Measurements from ENCODE around the gene ZNRF1. TPM values are rescaled to one million over a fixed set of nuclear protein-coding genes. Genes with fewer than 3 reads are reported as not detected.
A peak's percentile ranks its signal among the peaks of the same experiment; 100 is the strongest.
"Not testable (repeated sequence)": the region's sequence is repeated elsewhere in the genome, so short reads cannot be mapped to it uniquely, and the experiment has no call there.

ZNRF1 gene
- polyA plus RNA-seq (ENCODE audit: insufficient read depth in 1 of 5, insufficient read length in 5 of 5, low replicate concordance in 1 of 5) = 10 to 100 TPM; 40.9 to 55.2 (median 48.4) TPM
- long read RNA-seq, donor 1, full-length matches to known transcripts = 71 of 83 reads
- long read RNA-seq, donor 1, partial matches to known transcripts = 12 of 83 reads
- long read RNA-seq, donor 1, other reads (novel, unspliced or antisense) = 0 of 83 reads
- long read RNA-seq, donor 2, full-length matches to known transcripts = 22 of 22 reads
- long read RNA-seq, donor 2, partial matches to known transcripts = 0 of 22 reads
- long read RNA-seq, donor 2, other reads (novel, unspliced or antisense) = 0 of 22 reads
- long read RNA-seq, donor 3, full-length matches to known transcripts = 42 of 51 reads
- long read RNA-seq, donor 3, partial matches to known transcripts = 9 of 51 reads
- long read RNA-seq, donor 3, other reads (novel, unspliced or antisense) = 0 of 51 reads
- long read RNA-seq, donor 4, full-length matches to known transcripts = 34 of 39 reads
- long read RNA-seq, donor 4, partial matches to known transcripts = 5 of 39 reads
- long read RNA-seq, donor 4, other reads (novel, unspliced or antisense) = 0 of 39 reads
- long read RNA-seq, donor 5, full-length matches to known transcripts = 48 of 58 reads
- long read RNA-seq, donor 5, partial matches to known transcripts = 10 of 58 reads
- long read RNA-seq, donor 5, other reads (novel, unspliced or antisense) = 0 of 58 reads
- long read RNA-seq, donor 6, full-length matches to known transcripts = 51 of 51 reads
- long read RNA-seq, donor 6, partial matches to known transcripts = 0 of 51 reads
- long read RNA-seq, donor 6, other reads (novel, unspliced or antisense) = 0 of 51 reads
- long read RNA-seq, donor 7, full-length matches to known transcripts = 22 of 35 reads
- long read RNA-seq, donor 7, partial matches to known transcripts = 13 of 35 reads
- long read RNA-seq, donor 7, other reads (novel, unspliced or antisense) = 0 of 35 reads
- long read RNA-seq, donor 8, full-length matches to known transcripts = 14 of 14 reads
- long read RNA-seq, donor 8, partial matches to known transcripts = 0 of 14 reads
- long read RNA-seq, donor 8, other reads (novel, unspliced or antisense) = 0 of 14 reads

GRCh38 chr16:74998481-74999218 lies at the start of gene ZNRF1:
ZNRF1 (plus strand) TSS chr16:74999024; CDS start chr16:74999672, 648 bp downstream.
- peak; percentile 92 to 93 for DNase-seq

GRCh38 chr16:74949309-74949708 lies 49.5 kb upstream of the ZNRF1 start:
- DNase-seq = no peak

GRCh38 chr16:74950511-74950910 lies 48.3 kb upstream of the ZNRF1 start:
- no peak for DNase-seq

GRCh38 chr16:74951206-74951605 lies 47.6 kb upstream of the ZNRF1 start:
- DNase-seq = no peak

GRCh38 chr16:74951681-74952080 lies 47.1 kb upstream of the ZNRF1 start:
- no peak for DNase-seq

GRCh38 chr16:74954763-74955162 lies 44.1 kb upstream of the ZNRF1 start:
- no peak for DNase-seq

GRCh38 chr16:74973304-74973703 lies 25.5 kb upstream of the ZNRF1 start:
- no peak for DNase-seq

GRCh38 chr16:74975591-74975990 lies 23.2 kb upstream of the ZNRF1 start:
- DNase-seq = no peak

GRCh38 chr16:74982256-74982655 lies 16.6 kb upstream of the ZNRF1 start:
- no peak for DNase-seq

- no peak for DNase-seq
Observed at GRCh38 chr16:74984194-74984528, 14.7 kb upstream of the ZNRF1 start.

- DNase-seq = peak; percentile 98 to 99
Observed at GRCh38 chr16:74984529-74985296, 14.1 kb upstream of the ZNRF1 start, which contains the start of gene WDR59. WDR59 (minus strand) TSS chr16:74985123; CDS start chr16:74985017, 106 bp downstream.

GRCh38 chr16:74987027-74987681 lies 11.7 kb upstream of the ZNRF1 start:
- DNase-seq = no peak

GRCh38 chr16:74989864-74990263 lies 9.0 kb upstream of the ZNRF1 start:
- not testable (repeated sequence) for DNase-seq

GRCh38 chr16:74990832-74991231 lies 8.0 kb upstream of the ZNRF1 start:
- DNase-seq = no peak

- DNase-seq = no peak
Observed at GRCh38 chr16:74991268-74991592, 7.6 kb upstream of the ZNRF1 start.

- DNase-seq = peak; percentile 31 to 58
Observed at GRCh38 chr16:74991593-74992403, 7.0 kb upstream of the ZNRF1 start.

GRCh38 chr16:74995986-74996385 lies 2.8 kb upstream of the ZNRF1 start:
- no peak for DNase-seq

GRCh38 chr16:74997042-74997491 lies 1.8 kb upstream of the ZNRF1 start:
- no peak for DNase-seq

- DNase-seq = peak in 1 of 2 donors; percentile 42
Observed at GRCh38 chr16:74999219-74999608, 390 bp downstream of the ZNRF1 start.
